Liver (tissue), 9 donors: ENCODE data around the gene MSH6. TPM values are rescaled to one million over a fixed set of nuclear protein-coding genes. Genes with fewer than 3 reads are reported as not detected.

ENCODE experiments used
- DNase-seq: peaks from one replicate; pipeline ENCODE4 v3.0.0-alpha.2; 2017; ENCODE audit warnings: low spot score
- H3K27ac ChIP-seq, 2 donors: one replicate each; pipeline ENCODE4 v1.7.0; 2013; ENCODE audit warnings: inconsistent platforms in 2 of 2, low read length in 2 of 2, control low read depth in 1 of 2, low read depth in 1 of 2, mild to moderate bottlenecking in 1 of 2
- H3K27me3 ChIP-seq, 4 donors: one replicate each; pipeline versions ENCODE4 v1.6.1 to v1.7.0; 2013; ENCODE audit warnings: low read length in 3 of 4, inconsistent platforms in 1 of 4, mild to moderate bottlenecking in 1 of 4, moderate library complexity in 1 of 4; ENCODE audit not compliant: control insufficient read depth in 4 of 4, insufficient read depth in 4 of 4
- H3K36me3 ChIP-seq, 4 donors: one replicate each; pipeline versions ENCODE4 v1.6.1 to v1.7.0; 2013; ENCODE audit warnings: low read length in 3 of 4, mild to moderate bottlenecking in 3 of 4, low read depth in 1 of 4, moderate library complexity in 1 of 4; ENCODE audit not compliant: control insufficient read depth in 4 of 4, insufficient read depth in 3 of 4
- H3K4me1 ChIP-seq, 4 donors: one replicate each; pipeline versions ENCODE4 v1.6.1 to v1.7.0; 2013; ENCODE audit warnings: low read length in 3 of 4, mild to moderate bottlenecking in 3 of 4, moderate library complexity in 1 of 4; ENCODE audit not compliant: control insufficient read depth in 4 of 4, insufficient read depth in 4 of 4
- H3K4me3 ChIP-seq, 3 donors: one replicate each; pipeline versions ENCODE4 v1.6.1 to v1.7.0; 2013; ENCODE audit warnings: low read length in 3 of 3, control low read depth in 1 of 3, low read depth in 1 of 3, mild to moderate bottlenecking in 1 of 3
- H3K9ac ChIP-seq, 2 donors: one replicate each; pipeline ENCODE4 v1.7.0; 2013; ENCODE audit warnings: low read length in 2 of 2, mild to moderate bottlenecking in 2 of 2, moderate library complexity in 2 of 2, control low read depth in 1 of 2, low read depth in 1 of 2
- H3K9me3 ChIP-seq, 4 donors: one replicate each; pipeline versions ENCODE4 v1.6.1 to v1.7.0; 2013; ENCODE audit warnings: low read length in 3 of 4; ENCODE audit not compliant: control insufficient read depth in 4 of 4
- ATF3 ChIP-seq: IDR thresholded peaks from 2 replicates; pipeline ENCODE4 v1.6.1; 2016; ENCODE audit warnings: antibody characterized with exemption
- CTCF ChIP-seq: fragments of 150-350 bp; IDR thresholded peaks from 2 replicates; pipeline ENCODE4 v1.5.1; 2017; ENCODE audit warnings: improper control_type of control experiment, low read depth, low read length; ENCODE audit not compliant: missing input control
- EGR1 ChIP-seq, 2 donors: IDR thresholded peaks; 2 replicates each; pipeline ENCODE4 v1.6.1; 2016 to 2018; ENCODE audit warnings: antibody characterized with exemption in 2 of 2, low read depth in 2 of 2
- FOXA1 ChIP-seq: IDR thresholded peaks from 2 replicates; pipeline ENCODE4 v1.6.1; 2016; ENCODE audit warnings: antibody characterized with exemption
- FOXA2 ChIP-seq: IDR thresholded peaks from 2 replicates; pipeline ENCODE4 v1.6.1; 2016; ENCODE audit warnings: antibody characterized with exemption
- HNF4A ChIP-seq, 2 donors: conservative IDR thresholded peaks; 2 replicates each; pipeline ENCODE4 v1.6.1; 2016; ENCODE audit warnings: antibody characterized with exemption in 2 of 2, mild to moderate bottlenecking in 2 of 2
- HNF4G ChIP-seq: IDR thresholded peaks from 2 replicates; pipeline ENCODE4 v1.6.1; 2016; ENCODE audit warnings: antibody characterized with exemption
- JUND ChIP-seq, 2 donors: IDR thresholded peaks; 2 replicates each; pipeline ENCODE4 v1.6.1; 2016; ENCODE audit warnings: antibody characterized with exemption in 2 of 2
- MAX ChIP-seq: IDR thresholded peaks from 2 replicates; pipeline ENCODE4 v1.6.1; 2016; ENCODE audit warnings: antibody characterized with exemption
- REST ChIP-seq: IDR thresholded peaks from 2 replicates; pipeline ENCODE4 v1.6.1; 2016; ENCODE audit warnings: antibody characterized with exemption, mild to moderate bottlenecking
- RXRA ChIP-seq, 2 donors: IDR thresholded peaks; 2 replicates each; pipeline ENCODE4 v1.6.1; 2017 to 2018; ENCODE audit warnings: antibody characterized with exemption in 2 of 2, mild to moderate bottlenecking in 1 of 2
- TAF1 ChIP-seq: conservative IDR thresholded peaks from 2 replicates; pipeline ENCODE4 v1.6.1; 2016; ENCODE audit warnings: antibody characterized with exemption, mild to moderate bottlenecking
- YY1 ChIP-seq: IDR thresholded peaks from 2 replicates; pipeline ENCODE4 v1.6.1; 2016; ENCODE audit warnings: antibody characterized with exemption, mild to moderate bottlenecking
- ZBTB33 ChIP-seq: IDR thresholded peaks from 2 replicates; pipeline ENCODE4 v1.6.1; 2016; ENCODE audit warnings: antibody characterized with exemption
- WGBS: extraction: QIAGEN DNeasy Blood & Tissue Kit; methylation state at CpG from one replicate; pipeline ENCODE4 v1.1.7; 2013; 5-methylcytosine and 5-hydroxymethylcytosine counted together
- polyA plus RNA-seq, 2 donors: library from polyadenylated mRNA; stranded (reverse) in 1 of 2; unstranded in 1 of 2; fragments of 200-250 nt in 1 of 2; fragments of >200 nt in 1 of 2; fragmentation: Nextera tagmentation in 1 of 2; extraction: Ambion mirVana in 1 of 2; gene quantifications; one replicate each; pipeline versions ENCODE4 v1.2.1 to v1.2.3, GENCODE V29; 2013 to 2015
- total RNA-seq, 2 donors: library from RNA; depleted of rRNA; stranded (reverse); fragments of >200 nt; gene quantifications; one replicate each; pipeline ENCODE4 v1.2.3, GENCODE V29; 2014
- donor health status: healthy.
- donor health status: healthy.
- donor health status: healthy.
- donor health status: healthy.
- donor health status: healthy.

MSH6 gene
- total and polyA plus RNA-seq, 4 donors: 5.3 to 40.5 (median 17.6) TPM

GRCh38 chr2:47744074-47744473 is 38.9 kb upstream of the MSH6 start:
- TF ChIP-seq EGR1 (IDR thresholded peaks at IDR 0.05; ENCODE audit: low read depth in 2 of 2) (no peak), TAF1 (no peak), RXRA (IDR thresholded peaks at IDR 0.05) (no peak), HNF4G (no peak), CTCF (no peak), ZBTB33 (no peak), FOXA2 (no peak), JUND (IDR thresholded peaks at IDR 0.05) (no peak), YY1 (no peak), ATF3 (no peak), MAX (no peak), HNF4A (conservative IDR thresholded peaks at IDR 0.05) (no peak)
- Histone ChIP-seq H3K4me1 (no peaks in the 10 kb centered on the region), H3K9ac (no peak overlapping the region), H3K4me3 (no peak overlapping the region), H3K27me3 (no peaks in the 10 kb centered on the region), H3K9me3 (peaks cover 0 to 2% (median 0%) of the 10 kb centered on the region in 4 donors), H3K27ac (no peak overlapping the region), H3K36me3 (no peaks in the 10 kb centered on the region)
- no peak for DNase-seq
- WGBS: 93% methylated on average over 2 of the region's 2 CpGs

GRCh38 chr2:47747878-47748277 is 35.1 kb upstream of the MSH6 start:
- H3K27me3 ChIP-seq: no peaks in the 10 kb centered on the region
- no peak overlapping the region for H3K9ac ChIP-seq
- 87% methylated on average over 4 of the region's 4 CpGs for WGBS
- no peak for DNase-seq
- no peak overlapping the region for H3K4me3 ChIP-seq
- H3K4me1 ChIP-seq: no peaks in the 10 kb centered on the region
- no peak for TF ChIP-seq REST
- no peak for TF ChIP-seq JUND (IDR thresholded peaks at IDR 0.05)
- TF ChIP-seq HNF4G: no peak
- no peak for TF ChIP-seq MAX
- no peak for TF ChIP-seq FOXA2
- no peak for TF ChIP-seq FOXA1
- no peak overlapping the region for H3K27ac ChIP-seq
- peaks cover 0 to 2% (median 0%) of the 10 kb centered on the region in 4 donors for H3K9me3 ChIP-seq
- no peaks in the 10 kb centered on the region for H3K36me3 ChIP-seq
